NCI-H510A treated with DMSO at 0.1 percent for 48 hours (cell line): ENCODE data around the gene LRPPRC.
"Not testable (repeated sequence)": the region's sequence is repeated elsewhere in the genome, so short reads cannot be mapped to it uniquely, and the experiment has no call there.

Experiments
- DNase-seq: peaks from one replicate; lab custom pipeline; 2025; lab: John Stamatoyannopoulos, UW

Gene LRPPRC

DNA sequence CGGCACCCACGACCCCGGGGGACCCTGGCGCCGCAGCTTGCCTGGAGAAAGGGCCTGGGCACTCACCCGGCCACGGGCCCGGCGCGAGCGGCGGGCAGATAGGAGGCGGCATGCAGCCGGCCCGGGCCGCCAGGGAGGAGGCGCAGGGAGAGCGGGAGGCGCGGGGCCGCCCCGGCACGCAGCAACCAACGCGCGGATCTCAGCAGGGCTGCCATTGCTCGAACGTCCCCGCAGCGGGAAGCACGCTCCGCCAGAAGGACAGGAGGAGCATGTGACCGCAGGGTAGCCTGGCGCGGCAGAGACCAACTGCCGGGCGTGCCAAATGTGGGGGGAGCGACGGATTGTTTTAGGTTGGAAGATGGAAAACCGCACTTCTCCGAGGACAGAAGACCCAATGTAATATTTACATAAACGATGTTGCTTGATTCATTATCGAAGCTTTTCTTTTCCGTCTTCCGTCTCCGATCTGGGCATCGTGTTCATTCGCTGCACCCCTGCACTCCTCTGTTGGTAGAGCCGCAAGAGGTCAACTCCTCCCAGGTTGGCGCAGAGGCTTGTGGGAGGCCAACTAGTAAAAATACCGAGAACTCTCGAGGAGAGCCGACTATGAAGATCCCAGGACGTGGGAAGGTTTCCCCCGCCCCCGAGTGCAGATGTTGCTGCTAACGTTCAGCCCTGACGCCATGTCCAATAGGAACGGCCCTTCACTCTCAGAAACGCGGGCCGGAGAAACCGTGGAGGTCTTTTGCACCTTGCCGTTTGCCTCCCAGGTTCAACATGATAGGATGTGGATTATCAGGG, at the start of gene LRPPRC:
LRPPRC (minus strand) TSS at position 257 of the 801 bp plus-strand sequence; CDS start at position 215, 42 bp downstream.
- DNase-seq, result peak; percentile 95

DNA sequence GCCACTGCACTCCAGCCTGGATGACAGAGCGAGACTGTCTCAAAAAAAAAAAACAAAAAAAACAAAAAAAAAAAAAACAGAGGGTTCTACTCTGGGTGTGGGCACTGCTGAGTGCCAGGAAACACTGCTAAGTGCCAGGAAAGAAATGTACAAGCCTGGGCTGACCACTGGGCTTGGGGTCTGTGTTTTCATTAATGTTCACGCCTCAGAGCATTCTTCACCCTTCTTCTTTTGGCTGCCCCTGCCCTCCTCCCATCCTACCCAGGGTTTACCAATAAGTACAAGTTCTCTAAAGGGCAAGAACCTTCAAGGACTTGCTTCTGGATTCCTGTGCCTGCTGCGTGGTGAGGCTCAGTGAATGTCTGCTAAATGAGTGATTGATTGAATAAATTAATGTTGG, 49.3 kb upstream of the LRPPRC start:
- DNase-seq, result no peak

DNA sequence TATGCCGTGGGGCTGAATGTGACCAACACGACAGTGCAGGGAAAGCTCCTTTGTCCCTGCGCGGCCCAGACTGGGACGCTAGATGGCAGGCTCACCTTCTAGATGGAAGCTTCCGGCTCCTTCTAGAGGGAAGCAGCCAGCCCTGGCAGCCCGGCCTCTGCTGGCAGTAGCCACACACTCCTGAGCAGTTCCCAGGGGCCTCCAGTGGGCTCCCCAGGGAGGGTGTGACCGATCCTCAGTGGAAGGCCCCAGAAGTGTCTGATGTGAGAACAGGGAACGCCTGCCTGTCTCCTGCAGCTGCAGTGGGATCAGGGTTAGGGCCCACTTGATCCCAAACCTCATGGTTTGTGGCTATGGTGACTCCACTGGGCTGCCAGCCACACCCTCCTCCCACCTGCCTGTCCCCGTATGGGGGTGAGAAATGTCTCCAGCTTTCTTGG, 48.5 kb upstream of the LRPPRC start:
- peak; percentile 90 for DNase-seq

DNA sequence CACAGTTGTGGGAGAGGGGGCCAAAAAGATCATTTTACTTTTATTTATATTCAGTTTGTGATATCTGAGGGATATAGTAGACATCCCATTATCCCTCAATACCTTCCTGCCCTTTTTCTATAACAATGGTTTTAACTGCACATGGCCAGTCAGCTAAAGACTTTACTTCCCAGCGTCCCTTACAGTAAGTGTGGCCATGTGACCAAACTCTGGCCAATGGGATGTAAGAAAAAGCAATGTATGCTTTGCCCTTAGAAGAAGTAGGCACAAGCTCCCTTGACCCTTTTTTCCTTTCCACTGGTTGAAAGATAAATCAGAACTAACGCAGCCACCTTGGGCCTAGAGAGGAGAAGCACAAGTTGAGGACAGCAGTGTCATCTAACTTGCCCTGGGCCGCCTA, 44.6 kb upstream of the LRPPRC start:
- no peak for DNase-seq

DNA sequence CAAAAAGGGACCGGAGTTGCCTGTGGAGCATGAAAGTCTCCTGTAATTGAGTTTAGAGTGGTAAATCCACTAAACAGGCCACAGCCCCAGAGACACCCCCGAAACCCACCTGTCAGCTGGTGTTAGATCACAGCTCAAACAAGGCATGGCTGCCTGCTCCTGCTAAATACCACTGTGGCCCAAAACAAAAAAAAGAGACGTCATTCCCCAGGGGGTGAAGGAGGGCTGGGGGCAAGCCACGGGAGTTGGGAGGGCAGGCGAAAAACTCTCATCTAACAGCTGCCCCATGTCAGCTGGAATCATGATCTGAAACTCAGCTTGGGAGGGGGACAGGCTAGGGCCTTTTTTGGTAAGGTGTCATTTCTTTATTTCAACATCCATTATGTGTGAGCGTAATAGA, 42.5 kb upstream of the LRPPRC start:
- DNase-seq, result no peak

DNA sequence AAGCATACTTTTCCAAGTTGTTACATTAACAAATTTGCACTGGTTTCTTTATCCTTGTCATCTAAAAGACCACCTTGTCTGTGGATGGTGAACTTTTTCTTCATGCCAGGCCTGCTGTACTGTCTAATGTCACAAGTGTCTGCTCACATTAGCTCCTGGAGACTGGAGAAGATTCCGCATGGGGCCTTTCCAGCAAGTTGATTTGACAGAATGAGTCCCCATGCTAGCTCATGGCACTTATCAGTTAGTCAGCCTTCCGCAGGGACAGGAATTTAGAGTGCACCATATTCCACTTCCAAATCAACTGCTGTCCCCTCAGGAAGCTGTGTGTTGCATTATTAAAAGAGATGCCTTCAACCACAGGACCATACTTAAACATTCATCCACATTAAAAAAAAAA, 41.4 kb upstream of the LRPPRC start:
- DNase-seq, result no peak

DNA sequence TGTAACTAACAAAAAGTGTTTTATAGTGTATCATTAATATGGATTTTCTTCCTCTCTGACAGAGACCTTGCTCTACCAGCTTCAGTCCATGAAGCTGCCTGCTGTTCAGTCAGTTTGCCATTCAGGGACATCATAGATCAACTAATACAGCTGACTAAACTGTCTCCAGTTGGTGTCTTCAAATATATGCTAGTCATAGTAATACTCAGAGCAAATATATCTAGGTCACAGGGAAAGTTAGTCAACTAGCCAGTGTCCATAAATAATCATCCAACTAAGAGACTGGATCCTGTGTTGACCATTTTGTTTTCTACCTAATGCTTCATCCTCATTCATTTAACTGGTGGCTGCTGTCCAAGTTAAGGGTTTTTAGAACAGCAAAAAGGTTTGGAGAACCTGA, 38.2 kb upstream of the LRPPRC start:
- no peak for DNase-seq

DNA sequence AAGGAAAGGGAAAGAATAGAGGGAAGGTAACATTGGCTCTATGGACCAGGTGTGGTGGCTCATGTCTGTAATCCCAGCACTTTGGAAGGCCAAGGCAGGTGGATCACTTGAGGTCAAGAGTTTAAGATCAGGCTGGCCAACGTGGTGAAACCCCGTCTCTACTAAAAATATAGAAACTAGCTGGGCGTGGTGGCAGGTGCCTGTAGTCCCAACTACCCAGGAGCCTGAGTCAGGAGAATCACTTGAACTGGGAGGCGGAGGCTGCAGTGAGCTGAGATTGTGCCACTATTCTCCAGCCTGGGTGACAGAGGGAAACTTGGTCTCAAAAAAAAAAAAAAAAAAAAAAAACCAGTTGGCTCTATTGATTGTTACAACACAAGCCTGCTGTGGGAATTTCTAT, 31.3 kb upstream of the LRPPRC start:
- not testable (repeated sequence) for DNase-seq

DNA sequence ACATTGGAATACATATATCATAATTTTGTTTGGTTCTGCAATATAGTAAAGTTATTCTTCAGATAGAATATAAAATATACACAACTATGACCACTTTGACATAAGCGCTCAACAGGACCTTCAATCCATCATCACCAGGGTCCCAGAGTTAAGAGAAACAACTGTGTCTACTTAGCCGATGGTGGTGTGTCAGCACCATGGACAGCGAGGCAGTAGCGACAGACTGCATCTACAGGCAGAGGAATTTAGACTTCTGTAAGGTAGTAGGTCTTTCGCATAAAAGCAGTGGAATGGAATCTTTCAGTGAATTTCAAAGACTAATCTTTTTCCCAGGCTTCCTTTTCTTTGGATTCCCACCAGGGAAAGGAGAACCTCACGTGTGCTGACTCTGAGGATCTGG, 20.5 kb upstream of the LRPPRC start:
- no peak for DNase-seq

DNA sequence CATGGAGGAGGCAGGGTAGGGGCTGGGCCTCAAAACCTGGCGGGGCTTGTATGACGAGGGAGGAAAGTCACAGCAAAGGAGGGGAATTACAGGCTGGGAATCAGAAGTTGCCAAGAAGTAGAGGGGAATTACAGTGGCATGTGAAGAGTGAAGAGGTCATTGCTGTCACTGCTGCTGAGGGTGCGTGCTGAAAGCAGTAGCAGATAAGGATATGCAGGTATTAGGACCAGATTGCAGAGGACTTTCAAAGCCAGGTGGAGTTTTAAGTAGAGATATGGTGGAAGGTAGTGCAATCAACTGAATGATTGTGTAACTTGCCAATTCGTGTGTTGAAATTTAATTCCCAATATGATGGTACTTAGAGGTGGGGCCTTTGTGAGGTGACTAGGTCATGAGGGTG, 19.4 kb upstream of the LRPPRC start:
- DNase-seq, result no peak

DNA sequence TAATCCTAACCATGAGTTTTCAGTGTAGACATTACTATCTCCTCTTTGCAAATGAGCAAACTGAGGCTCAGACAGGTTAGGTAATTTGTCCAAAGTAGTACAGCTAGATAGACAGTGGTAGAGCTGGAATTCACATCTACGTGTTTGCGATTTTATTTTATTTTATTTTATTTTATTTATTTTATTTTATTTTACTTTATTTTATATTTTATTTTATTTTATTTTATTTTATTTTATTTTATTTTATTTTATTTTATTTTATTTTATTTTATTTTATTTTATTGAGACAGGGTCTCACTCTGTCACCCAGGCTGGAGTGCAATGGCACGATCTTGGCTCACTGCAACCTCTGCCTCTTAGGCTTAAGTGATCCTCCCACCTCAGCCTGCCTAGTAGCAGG, 17.4 kb upstream of the LRPPRC start:
- DNase-seq, result not testable (repeated sequence)

DNA sequence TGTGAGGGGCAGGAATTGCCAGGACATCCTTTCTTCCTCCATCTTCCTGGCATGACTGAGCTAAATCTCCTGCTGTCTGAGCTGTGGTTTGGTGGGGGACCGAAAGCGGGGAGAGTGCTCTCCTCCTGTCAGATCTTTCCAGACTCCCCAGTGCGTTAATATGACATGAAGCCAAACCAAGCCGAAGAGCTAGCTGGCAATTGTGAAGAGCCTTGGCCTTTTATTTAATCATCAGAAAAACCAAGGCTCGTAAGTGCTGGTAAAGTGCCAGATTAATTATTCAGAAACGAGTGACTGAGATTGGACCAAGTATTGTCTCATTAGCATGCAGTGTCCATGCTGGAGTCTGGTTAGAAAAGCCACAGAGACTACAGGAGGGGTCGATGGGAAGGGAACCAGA, 14.5 kb upstream of the LRPPRC start:
- DNase-seq, result no peak

DNA sequence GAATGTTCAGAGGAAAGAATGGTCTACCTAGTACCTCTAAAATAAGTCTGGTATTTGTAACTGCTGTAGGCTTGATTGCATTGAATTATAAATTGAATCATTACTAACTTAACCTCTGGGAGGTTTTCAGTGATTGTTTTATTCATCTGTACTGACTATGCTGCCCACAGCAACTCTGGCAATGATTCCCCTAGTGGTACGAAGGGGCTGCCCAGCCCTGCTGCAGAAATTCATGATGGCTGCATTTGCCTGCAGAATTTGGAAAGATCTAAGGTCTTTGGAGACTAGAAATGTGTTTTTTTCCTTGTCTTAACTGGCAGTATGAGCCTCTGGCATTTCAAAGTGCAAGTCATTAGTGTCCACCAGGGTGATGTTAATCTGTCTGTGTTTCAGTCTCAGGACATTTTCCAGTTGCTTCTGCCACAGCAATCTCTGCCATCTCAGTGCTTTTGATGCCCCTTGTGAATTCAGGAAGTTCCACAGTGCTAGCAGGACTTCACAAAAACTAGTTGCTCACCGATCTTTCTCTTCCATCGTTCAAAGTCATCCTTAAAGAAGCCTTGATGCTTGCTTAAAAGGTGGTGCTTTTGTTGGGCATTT, 13.4 kb upstream of the LRPPRC start:
- DNase-seq, result no peak

DNA sequence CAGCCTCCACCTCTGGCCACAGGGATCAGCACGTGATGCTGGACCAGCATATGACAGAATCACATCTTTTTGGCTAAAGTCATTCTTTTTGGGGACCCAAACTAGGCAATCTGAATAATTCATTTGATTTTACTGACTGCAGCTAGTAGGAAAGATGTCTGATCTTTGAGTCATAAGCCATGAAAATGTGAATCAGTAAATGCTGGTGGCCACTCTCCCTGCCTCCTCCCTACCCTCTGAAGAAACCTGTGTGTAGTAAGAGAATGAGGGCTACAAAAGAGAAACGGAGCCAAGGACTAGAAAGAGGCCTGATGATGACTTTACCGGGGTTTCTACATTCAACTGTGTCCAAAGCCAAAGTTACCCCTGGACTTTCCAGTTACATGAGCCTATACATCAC, 10.1 kb upstream of the LRPPRC start:
- DNase-seq, result no peak

DNA sequence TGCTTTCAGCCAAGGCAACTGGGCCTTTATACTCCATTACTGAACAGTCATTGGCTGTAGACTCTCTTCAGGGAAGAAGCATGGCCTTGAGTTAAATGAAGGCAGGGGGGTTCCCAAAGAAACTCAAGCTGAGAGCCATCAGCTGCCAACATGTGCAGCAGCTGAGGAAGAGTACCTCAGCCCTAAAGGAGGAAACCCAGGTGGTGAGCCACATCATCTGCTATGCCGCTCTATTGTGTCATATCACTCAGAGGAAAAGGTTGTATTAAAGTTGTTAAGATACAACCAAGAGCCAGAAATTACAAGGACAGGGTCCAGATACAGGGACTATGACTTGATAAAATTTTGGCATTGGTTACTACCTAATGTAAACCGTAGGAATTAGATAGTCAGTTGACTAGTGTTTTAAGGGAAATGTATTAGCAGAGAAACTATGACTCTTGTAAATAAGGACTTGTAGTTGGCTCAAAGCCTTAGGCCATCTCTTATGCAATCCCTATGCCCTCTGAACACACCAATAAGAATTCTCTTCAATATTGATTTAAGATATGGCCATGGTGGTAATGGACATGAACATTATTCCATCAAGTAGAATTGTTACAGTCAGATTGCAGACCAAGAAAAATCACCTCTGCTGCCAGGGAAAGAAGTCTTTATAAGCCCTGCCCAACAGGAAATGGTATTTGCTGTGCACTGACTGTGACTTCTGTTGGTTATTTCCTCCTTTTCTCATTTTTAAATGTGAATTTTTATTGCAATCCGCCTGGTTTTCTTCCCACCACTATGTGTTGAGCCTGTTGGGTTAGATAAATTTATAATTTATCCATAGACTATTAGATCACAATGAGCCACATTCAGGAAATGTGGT, 9.2 kb upstream of the LRPPRC start:
- no peak for DNase-seq

DNA sequence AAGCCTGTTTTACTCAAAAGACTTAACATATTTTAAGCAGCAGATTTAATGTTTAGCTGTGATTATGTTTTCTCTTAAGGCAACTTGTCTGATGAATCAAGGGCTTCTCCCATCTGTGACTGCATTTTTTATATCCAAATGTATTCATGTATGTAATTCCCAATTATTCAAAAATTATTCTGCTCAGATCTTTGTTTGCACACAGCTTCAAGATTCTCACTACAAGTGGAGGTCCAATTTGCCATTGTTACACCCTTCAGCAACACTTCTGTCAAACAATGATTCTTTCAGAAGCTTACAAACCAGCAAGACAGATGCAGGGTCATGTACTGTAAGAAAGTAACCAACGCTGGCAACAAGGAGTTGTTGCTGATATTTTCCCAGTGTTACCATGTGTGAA, 5.9 kb upstream of the LRPPRC start:
- no peak for DNase-seq

DNA sequence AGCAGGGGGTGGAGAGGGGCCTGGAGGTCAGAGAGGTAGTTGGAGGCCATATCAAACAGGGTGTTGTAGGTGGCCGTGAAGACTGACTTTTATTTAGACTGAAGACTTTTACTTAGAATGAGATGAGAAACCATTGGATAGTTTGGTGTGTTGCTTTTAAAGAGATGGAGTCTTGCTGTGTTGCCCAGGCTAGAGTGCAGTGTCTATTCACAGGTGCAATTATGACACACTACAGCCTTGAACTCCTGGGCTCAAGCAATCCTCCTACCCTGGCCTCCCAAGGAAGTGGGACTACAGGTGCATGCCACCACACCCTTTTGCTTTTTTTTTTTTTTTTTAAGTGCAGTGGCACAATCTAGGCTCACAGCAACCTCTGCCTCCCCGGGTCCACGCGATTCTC, 2.5 kb upstream of the LRPPRC start:
- DNase-seq, result no peak

DNA sequence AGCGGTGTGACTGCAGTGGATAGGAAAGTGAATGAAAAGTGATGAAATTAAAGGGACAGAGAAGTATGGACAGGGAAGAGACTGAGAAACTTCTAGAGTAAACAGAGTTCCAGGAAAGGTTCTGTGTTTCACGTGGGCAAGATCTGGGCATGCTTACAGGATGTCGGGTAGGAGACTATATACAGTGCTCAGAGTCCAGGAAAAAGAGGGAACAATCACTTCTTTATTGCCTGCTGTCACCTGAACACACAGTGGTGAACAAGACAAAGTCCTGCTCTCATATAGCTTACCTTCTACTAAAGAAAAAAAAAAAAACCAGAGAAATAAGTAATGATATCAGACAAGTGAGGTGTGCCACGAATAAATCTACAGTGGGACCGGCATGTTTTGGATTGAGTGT, 2.4 kb downstream of the LRPPRC start:
- DNase-seq, result no peak

DNA sequence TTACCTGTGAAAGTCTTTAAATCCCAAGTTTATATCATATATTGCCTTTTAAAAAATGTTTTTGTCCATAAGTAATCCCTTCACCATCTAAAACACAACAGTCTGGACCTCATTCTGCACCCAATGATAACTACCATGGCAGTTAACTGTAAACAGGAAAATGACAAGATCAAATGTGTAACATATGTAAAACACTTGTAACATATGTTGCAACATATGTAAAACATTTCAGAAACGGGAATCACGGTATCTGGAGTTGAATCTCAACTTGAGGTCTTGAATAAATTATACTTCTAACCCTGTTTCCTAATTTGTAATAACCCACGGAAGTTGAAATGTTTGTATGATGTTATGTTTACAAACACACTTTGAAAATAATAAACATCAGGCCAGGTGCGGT, 6.2 kb downstream of the LRPPRC start:
- no peak for DNase-seq

DNA sequence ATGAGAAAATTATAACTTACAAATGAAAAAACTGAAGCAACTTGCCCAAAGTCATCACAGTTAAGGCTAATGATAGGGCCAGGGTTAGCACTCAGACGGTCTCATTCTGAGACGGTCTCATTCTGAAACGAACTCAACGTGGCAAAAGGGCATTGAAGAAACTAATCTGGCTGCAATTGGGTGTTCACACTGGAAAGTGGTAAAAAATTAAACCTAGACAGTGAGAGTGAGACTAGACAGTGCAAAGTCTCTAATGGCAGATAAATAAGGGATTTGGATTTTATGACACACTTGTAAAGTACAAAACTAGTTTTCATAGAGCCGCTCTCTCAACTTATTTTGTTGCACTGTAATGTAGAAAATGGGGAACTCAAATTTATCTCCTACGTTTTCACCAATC, 9.2 kb downstream of the LRPPRC start:
- no peak for DNase-seq

DNA sequence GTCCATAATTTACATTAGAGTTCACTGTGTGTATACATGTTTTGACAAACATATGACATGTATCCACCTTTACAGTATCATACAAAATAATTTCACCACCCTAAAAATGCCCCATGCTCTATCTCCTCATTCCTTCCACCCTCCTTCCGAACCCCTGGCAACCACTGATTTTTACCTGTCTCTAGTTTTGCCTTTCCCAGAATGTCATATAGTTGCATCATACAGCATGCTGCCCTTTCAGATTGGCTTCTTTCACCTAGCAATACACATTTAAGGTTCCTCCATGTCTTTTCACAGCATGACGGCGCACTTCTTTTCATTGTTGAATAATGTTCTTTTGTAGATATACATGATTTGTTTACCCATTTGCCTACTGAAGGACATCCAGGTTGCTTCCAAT, 10.4 kb downstream of the LRPPRC start:
- peak; percentile 4 for DNase-seq

DNA sequence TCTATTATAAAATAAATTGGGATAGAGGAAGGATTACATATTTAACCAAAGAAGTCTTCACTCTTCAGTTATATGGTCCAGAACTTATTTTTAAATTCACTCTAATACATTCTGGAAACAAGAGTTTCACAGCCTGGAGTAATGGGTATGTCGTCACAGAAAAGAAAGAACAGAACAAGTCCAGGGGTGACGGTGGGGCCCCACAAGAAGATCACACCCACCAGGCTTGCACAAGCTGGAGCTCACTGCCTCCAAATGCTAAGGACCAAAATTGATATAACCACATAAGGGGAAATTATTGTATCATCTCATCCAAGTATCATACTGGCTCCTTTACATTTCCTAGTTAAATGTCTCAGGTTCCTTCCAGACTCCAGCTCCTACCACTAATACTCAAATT, 11.3 kb downstream of the LRPPRC start:
- no peak for DNase-seq

DNA sequence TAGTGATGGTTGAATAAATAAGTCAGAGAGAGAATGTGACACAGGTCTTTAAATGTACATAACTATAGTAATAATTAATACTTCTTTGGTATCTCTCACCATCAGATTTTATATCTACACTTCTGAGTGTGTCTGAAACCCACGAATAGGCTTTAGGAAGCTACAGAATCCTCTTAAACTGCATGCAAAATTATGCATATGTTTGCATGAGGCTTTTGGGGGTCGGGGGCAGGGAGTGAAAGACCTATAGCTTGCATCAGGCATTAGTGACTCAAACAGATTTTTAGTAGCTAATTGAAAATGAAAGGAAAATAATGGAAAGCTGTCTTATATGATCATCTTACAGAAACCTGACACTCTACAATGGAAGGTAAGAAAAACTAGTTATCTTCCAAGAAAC, 14.9 kb downstream of the LRPPRC start:
- no peak for DNase-seq
